ENCODE data around the gene ZNF469.
"Not testable (repeated sequence)": the region's sequence is repeated elsewhere in the genome, so short reads cannot be mapped to it uniquely, and the experiment has no call there.

Gene ZNF469

DNA sequence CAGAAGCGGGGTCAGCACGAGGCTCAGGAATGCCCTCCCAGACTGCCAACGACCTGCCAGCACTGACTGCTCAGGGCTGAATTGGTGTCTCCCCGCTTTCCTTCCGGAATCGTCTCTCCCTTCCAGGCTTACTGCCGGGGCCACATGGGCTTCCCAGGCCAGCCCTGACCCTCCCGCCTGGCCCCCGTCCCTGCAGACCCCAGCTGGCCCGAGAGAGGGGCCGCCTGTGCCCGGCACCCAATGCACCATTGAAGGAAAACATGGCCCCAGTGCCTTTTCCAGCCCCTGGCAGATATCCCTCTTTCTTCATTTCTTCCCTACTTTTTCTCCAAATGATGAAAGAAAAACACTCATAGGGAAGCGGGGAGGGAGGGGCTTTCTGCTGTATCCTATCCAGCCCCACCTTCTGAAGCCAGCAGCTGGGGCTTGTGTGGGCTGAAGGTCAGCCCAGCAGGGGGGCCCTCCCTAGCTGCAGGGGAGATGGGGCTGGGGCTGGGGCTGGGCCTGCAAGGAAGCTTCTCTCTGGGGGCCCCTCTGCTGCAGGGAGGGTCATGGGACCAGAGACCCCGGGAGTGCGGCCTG, 25.9 kb downstream of the ZNF469 start:
- DNase-seq (ENCODE audit: low spot score): no peak
- FAIRE-seq: no peak

- DNase-seq (ENCODE audit: low spot score) (no peak), FAIRE-seq (no peak)
Observed at GRCh38 chr16:88409296-88410065, 26.7 kb downstream of the ZNF469 start.

GRCh38 chr16:88410297-88410968, 27.7 kb downstream of the ZNF469 start:
- peak; percentile 97 for FAIRE-seq
- not testable (repeated sequence) for DNase-seq (ENCODE audit: low spot score)

GRCh38 chr16:88411951-88412576, 29.3 kb downstream of the ZNF469 start:
- FAIRE-seq: no peak
- no peak for DNase-seq (ENCODE audit: low spot score)

GRCh38 chr16:88412766-88413165, 30.0 kb downstream of the ZNF469 start:
- no peak for DNase-seq (ENCODE audit: low spot score)
- no peak for FAIRE-seq

DNA sequence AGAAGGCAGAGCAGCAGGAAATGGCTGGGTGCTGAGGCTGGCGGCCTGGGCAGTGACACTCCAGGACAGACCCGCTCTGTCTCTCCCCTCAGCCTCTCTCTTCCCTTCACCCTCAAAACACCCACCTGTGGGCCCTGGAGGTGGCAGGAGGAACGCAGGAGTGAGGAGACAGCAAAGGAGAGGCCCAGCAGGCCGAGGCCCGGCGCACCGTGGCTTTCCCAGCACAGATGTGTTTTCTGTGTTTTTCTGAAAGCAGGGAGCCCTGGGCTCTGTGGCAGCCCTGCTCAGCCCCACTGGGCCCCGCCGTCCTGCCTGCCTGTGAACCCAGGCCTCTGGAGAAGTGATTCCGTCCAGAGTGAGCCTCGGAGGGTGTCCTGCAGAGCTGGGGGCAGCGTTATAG, 30.5 kb downstream of the ZNF469 start:
- DNase-seq (ENCODE audit: low spot score) (no peak), FAIRE-seq (no peak)

- FAIRE-seq (no peak), DNase-seq (ENCODE audit: low spot score) (no peak)
Observed at GRCh38 chr16:88413631-88414030, 30.9 kb downstream of the ZNF469 start.

GRCh38 chr16:88414521-88415380, 32.0 kb downstream of the ZNF469 start:
- FAIRE-seq (no peak), DNase-seq (ENCODE audit: low spot score) (no peak)

GRCh38 chr16:88415381-88415705, 32.6 kb downstream of the ZNF469 start:
- DNase-seq (ENCODE audit: low spot score): no peak

DNA sequence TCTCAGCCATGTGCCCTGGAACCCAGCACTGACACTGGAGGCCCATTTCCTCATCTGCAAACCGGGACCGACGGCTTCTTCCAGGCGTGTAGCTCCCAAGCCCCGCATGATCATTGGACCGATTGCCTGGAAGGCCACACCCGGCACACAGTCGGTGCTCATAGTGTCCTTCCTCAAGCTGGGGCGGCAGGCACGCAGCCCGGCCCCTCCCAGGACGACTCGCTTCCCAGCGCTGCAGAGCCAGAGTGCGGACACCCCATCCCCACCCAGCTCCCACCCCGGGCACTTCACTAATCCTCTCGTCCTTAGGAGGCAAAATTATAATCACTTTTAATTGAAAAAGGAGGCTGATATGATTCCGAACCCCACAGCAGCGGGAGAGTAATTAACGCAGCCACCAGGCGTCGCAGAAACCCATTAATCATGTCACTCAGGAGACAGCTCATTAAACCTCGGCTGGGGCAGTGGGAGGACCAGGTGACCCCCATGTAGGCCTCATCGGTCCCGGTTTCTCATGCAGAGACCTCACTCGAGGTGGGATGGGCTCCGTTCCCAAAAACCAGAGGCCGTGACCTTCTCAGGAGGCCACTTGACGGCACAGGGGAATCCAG, 33.1 kb downstream of the ZNF469 start:
- DNase-seq (ENCODE audit: low spot score) (no peak), FAIRE-seq (no peak)

More at GRCh38 chr16:88415381-88415705, 32.6 kb downstream of the ZNF469 start:
- no peak for FAIRE-seq

DNA sequence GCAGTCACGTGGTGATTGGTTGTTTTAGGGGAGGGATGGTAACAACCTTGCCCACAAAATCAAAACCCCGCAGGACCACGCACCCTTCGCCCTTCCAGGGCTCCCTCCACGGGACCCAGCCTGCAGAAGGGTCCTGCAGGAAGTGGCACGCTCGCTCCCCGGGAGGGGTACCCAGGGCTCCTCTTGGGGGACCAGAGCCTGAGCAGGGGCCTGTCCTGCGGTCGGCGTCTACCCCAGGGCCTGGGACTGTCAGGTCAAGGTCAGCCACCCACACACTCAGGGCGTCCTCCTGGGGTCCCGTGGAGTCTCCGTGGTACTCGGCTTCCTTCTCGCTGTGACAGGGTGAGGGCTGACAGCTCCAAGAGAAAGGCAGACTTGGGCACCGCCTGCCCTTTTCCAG, 33.9 kb downstream of the ZNF469 start:
- DNase-seq (ENCODE audit: low spot score): no peak
- FAIRE-seq: no peak

GRCh38 chr16:88417684-88418476, 35.1 kb downstream of the ZNF469 start:
- no peak for DNase-seq (ENCODE audit: low spot score)
- no peak for FAIRE-seq

DNA sequence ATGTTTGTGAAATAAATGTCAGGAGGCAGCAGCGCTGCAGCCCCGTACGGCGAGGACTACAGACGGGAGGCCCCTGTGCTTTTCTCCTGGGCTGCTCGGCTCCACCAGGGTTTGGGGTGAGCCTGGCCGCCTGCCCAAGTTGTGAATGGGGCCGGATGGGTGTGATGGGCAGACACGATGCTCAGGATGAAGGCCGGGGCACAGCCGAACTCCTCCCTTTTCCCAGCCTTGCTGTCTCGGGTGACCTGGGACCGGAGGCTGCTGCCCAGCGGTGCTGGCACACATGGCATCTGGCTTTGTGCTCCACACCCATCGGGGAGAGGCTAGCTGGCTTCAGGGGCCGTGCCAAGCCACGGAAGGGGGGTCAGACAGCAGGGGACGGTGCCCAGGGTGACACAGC, 36.1 kb downstream of the ZNF469 start:
- DNase-seq (ENCODE audit: low spot score): no peak
- no peak for FAIRE-seq

- DNase-seq (ENCODE audit: low spot score) (no peak), FAIRE-seq (no peak)
Observed at GRCh38 chr16:88419790-88420189, 37.0 kb downstream of the ZNF469 start.

GRCh38 chr16:88420496-88420895, 37.7 kb downstream of the ZNF469 start:
- DNase-seq (ENCODE audit: low spot score): no peak
- no peak for FAIRE-seq

GRCh38 chr16:88421301-88421700, 38.5 kb downstream of the ZNF469 start:
- no peak for FAIRE-seq
- no peak for DNase-seq (ENCODE audit: low spot score)

- DNase-seq (ENCODE audit: low spot score) (no peak), FAIRE-seq (peak; percentile 95)
Observed at GRCh38 chr16:88421871-88422433, 39.2 kb downstream of the ZNF469 start.

GRCh38 chr16:88422733-88423447, 40.1 kb downstream of the ZNF469 start:
- peak; percentile 88 for FAIRE-seq
- no peak for DNase-seq (ENCODE audit: low spot score)

- FAIRE-seq (no peak), DNase-seq (ENCODE audit: low spot score) (no peak)
Observed at GRCh38 chr16:88423448-88423850, 40.7 kb downstream of the ZNF469 start.

Measured in urothelium cell line (cell line).